Stimulated activated CD8-positive, alpha-beta memory T cell treated with anti-CD3 and anti-CD28 coated beads, Interleukin-4, amount 100 ng/mL, for 1 hour (primary cell): ENCODE data around the gene TRERF1.
"Not testable (repeated sequence)": the region's sequence is repeated elsewhere in the genome, so short reads cannot be mapped to it uniquely, and the experiment has no call there.

Experiments used
- DNase-seq, 2 donors: peaks; one replicate each; pipeline ENCODE4 v3.0.0-alpha.2; 2020; ENCODE audit warnings: low read depth in 2 of 2, low spot score in 1 of 2

The TRERF1 gene

DNA sequence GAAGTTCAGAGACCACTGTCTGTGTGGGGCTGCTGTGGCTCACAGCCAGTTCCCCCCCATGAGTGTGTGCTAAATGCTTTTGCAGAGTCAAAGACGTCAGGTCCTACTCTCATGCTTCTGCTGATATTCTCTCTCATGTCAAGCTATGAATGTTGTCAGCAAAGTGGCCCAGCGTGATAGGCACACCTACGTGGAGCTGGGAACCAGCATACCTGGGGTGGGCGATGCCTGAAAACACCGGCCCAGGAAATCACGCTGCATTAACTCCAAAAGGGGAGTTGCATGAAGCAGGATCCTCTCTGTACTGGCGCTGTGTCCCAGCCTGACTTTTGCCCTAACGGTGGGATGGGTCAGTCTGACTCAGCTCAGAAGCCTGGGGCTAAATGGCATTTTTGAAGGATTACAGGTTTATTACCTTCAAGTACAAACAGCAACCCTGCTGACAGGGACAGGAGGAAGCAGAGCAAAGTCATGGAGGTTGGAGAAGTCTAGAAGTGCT is 225.0 kb downstream of the TRERF1 start:
- no peak for DNase-seq

DNA sequence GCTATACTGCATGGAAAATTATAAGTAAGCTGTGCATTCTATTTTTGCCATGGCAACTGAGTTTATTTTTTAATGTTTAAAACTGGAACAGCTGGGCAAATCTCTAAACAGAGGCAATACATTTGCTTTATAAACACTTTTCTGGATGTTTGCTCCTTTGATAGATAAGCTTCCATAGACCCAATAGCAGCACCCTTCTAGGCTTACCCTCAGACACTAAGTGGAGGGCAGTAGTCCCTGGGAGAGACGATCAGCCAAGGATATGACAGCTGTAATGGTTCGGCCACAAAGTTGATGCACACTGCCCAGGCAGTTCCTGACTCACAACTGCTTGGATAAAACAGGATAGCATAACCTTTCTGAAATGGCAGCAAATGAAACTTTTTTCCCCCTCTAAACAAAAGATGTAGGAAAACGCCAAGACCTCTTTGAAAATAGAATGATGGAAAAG is 225.5 kb downstream of the TRERF1 start:
- DNase-seq = no peak

DNA sequence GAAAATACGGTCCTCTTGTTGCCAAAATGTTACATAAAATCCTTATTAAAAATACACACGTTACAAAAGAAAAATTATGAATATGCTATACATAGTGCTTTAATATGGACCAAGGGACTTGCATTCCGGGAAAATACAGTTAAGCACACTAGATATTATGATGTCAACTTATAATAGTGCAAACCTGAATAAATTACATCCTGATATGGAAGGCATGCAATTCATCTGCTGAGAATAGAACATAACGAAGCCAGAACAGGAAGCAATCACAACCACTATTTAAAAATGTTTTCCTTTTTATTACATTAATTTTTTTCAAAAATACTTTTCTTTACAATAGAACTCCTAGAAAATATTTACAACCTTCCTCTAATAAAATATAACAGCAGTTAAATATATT is 226.3 kb downstream of the TRERF1 start:
- no peak for DNase-seq

DNA sequence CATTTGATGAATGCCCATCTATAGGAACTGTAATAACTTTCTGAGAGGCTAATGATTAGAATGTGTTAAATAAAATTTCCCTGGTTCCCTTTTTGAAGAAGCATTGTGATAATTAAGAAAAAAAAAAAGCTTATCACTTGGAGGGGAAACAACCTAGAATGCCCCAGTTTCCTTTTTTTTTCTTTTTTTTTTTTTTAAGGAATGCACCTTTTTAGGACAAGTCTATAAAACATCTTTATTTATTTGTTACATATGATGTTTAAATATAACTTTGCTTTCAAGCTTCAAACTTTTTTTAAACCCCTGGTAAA is 226.7 kb downstream of the TRERF1 start:
- DNase-seq = no peak

DNA sequence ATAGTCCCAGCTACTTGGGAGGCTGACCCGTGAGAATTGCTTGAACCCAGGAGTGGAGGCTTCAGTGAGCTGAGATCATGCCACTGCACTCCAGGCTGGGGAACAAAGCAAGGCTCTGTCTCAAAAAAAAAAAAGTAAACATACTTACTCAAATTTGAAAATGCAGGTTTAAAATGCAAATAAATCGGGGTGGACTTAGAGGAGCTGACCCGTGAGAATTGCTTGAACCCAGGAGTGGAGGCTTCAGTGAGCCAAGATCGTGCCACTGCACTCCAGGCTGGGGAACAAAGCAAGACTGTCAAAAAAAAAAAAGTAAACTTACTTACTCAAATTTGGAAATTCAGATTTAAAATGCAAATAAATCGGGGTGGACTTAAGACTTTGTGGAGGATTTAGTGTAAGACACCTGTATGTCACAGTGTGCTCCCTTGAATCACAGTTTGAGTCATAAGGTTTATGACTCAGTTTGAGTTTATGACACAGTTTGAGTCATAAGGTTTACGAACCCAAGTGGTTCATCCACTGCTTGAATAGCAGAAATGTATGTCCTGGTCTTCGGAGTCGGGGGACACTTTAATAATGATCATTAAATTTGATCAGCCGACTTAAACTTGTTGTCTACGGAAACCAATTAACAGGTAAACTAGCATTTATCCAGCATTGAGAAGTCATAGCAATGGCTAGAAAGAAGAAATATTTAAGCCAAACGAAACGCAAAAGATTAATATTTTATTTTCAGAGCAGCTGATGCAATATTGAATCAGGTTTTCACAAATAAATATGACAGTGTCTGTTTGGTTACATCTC is 227.3 kb downstream of the TRERF1 start:
- DNase-seq = no peak

DNA sequence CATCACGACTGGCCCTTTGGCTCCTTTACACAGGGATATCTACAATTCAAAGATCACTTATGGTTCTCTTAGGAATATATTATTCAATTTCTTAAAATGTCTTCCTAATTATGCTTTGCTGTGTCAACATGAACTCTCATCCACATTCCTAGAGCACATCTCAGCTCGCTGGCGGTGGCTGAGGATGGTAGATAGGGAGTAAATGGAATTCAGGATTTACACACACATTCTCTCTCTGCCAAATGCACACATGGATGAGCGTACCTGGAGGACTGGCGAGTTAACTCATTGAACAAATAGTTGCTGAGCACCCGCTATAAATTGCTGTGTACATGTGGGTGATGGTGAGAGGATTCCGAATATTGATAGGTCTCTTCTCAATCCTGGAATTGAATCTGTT is 229.3 kb downstream of the TRERF1 start:
- no peak for DNase-seq

DNA sequence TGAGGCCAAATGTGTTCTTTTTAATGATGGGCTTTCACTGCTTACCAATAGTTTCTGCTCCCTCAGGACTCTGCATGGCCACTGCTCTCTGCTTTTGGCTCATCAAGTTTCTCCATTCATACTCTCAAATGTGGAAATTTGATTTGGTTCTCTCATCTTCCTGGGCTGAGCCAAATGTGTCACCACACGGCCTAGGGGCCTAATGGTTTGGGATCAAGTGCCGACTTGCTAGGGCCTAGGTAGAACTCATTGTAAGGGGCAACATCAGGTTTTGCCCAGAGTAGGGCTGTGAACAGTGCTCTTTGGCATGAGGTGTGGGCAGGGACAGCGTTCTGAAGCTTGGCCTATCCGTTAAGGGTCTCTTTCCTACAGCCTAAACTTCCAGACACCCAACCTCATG is 230.2 kb downstream of the TRERF1 start:
- no peak for DNase-seq

DNA sequence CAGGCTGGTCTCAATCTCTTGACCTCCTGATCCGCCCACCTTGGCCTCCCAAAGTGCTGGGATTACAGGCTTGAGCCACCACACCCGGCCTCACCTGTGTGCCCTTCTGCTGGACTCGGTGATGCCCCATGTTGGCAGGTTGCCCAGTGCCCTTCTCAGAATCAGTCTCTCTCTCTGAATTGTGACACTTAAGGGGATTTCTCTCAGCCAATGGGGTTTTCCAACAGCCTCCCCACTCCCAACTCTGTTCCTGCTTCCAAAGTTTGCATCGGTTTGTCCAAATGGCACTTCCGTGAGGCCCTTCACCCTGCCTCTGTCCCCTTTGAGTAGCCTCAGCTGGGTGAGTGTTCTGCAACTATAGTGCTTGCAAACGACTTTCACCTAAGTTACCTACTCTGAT is 230.9 kb downstream of the TRERF1 start:
- DNase-seq = no peak

DNA sequence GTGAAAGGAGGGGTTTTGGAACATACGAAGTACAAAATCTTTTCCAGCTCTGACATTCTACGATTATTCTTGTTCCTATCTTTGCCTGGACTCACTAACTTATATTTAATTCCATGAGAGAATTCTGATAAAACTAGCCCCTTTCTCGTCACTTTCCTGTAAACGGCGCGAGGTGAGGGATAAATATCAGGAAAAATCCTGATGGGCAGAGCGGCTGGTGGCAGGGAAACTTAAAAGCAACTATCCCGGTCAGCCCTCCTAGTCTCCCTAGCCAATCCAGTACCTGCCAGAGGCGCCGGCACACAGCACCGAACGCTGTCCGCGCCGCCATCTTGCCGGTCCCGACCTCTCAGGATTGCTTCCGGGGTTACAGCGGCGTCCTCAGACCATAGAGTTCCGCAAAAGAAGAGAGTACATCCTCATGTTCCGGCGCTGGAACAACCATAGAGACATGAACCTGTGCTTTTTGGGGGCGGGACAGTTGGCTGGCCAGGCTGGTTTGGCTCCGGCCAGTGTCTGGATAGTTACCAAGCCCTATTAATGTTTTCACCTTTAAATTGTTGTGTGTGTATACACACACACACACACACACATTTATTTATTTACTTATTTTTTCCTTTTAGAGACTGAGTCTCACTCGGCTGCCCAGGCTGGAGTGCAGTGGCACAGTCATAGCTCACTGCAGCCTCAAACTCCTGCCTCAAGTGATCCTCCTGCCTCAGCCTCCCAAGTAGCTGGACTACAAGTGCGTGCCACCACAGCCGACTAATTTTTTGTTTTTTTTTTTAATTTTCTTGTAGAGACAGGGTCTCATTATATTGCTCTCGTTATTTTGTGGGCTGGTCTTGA is 234.0 kb downstream of the TRERF1 start, which contains the start of gene MRPS10:
Gene MRPS10 (minus strand): TSS at position 343 of the 849 bp plus-strand sequence. CDS start 12 bp downstream, at position 331.
- DNase-seq = peak; percentile 71 to 83

DNA sequence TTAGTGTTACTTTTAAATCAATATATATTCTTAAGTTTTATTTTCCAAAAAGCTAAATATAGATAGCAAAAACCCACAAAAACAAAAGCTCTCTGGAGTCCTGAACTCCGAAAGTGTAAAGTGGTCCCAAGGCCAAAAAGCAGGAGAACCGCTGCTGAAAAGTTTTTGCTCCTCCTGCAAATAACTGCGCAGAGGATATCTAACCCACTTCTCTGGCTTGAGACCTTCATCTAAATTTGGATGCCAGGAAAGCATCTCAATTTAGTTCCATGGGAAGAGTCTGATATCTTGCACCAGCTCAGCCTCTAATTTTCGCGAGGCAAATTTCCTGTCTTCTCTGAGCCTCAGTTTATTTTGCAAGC is 234.6 kb downstream of the TRERF1 start:
- no peak for DNase-seq

DNA sequence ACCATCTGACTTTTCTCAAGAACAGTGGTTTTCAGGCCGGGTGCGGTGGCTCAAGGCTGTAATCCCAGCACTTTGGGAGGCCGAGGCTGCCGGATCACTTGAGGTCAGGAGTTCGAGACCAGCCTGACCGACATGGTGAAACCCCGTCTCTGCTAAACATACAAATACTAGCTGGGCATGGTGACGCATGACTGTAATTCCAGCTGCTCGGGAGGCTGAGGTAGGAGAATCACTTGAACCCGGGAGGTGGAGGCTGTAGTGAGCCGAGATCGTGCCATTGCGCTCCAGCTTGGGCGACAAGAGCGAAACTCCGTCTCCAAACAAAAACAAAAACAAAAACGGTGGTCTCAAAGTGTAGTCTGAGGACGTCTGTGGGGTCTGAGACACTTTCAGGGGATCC is 235.2 kb downstream of the TRERF1 start:
- not testable (repeated sequence) for DNase-seq

DNA sequence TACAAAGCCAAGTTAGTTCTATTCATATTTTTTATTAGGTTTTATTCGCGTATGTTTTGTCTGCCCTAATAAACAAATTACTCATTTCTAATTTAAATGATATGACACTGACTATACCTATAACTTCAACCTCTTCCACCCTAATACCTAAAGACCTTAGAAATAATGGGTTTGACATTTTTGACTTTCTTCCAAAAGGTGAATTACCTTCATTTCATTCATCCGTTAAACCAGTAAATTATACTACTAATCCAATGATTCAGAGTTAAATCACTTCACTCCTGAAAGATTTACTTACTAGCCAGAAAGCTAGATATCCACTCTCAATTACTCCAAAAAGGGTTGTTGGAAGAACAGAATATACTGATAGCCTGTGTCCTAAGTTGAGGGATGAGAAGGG is 239.3 kb downstream of the TRERF1 start:
- no peak for DNase-seq

DNA sequence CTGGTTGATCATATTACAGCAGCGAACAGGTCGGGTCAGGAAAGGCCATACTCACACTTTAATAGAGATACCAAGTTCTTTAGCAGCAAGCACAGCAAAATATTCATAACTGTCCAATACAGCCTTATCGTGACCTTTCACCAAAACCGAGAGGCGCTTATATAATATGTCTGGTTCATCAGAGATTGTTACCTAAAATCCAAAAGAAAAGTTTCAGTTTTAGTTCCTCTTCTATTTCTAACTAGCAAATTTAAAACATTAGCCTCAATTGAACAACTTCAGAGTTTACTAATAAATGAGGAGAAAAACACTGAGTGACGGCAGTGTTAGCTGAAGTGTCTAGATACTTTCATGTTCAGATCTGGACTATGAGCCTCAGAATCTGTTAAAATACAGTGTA is 240.0 kb downstream of the TRERF1 start:
- no peak for DNase-seq

DNA sequence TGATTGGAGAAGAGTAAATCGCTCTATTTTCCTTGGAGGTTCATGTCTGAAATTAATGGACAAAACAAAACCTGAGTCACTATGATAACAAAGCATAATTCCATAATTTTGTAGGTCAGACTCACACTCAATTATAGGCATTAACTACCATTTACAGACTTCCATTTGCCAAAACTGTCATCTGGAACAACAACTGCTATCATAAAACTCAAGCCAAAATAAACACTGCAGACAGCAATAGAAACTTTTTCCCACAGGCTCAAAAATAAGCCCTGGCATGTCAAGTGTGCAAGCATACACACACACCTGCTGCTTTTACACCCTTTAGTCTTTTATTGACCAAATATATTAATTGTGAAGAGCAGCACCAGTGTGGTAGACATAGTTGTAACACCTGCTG is 241.2 kb downstream of the TRERF1 start:
- no peak for DNase-seq

DNA sequence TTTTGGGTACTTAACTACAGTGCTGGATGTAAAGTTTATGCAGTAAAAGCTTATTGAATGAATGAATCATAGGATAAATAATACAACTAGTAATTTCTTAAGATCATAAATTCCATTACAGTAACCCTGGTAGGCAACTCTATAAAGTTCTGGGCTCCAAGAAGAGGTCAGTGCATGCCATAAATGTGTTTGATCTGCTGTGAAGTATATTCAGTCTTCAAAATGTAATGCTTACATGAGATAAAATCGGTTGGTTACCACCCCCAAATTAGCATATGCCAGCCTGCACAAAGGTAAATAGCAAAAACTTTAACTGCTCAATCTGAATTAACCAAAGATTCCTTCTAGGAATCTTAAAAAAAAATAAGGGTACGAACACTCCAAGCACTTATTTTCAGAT is 244.2 kb downstream of the TRERF1 start:
- not testable (repeated sequence) for DNase-seq

DNA sequence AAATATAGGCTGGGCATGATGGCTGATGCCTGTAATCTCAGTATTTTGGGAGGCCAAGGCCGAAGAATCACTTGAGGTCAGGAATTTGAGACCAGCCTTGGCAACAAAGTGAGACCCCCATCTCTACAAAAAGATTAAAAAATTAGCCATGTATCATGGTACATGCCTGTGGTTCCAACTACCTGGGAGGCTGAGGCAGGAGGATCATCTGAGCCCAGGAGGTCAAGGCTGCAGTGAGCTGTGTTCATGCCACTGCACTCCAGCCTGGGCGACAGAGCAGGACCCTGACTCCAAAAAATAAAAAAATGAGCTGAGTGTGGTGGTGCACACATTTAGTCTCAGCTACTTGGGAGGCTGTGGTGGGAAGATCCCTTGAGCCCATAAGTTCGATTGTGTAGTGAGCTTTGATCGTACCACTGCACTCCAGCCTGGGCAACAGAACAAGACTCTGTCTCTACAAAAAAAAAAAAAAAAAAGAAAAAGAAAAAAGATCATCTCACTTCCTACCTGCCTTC is 246.9 kb downstream of the TRERF1 start:
- no peak for DNase-seq

DNA sequence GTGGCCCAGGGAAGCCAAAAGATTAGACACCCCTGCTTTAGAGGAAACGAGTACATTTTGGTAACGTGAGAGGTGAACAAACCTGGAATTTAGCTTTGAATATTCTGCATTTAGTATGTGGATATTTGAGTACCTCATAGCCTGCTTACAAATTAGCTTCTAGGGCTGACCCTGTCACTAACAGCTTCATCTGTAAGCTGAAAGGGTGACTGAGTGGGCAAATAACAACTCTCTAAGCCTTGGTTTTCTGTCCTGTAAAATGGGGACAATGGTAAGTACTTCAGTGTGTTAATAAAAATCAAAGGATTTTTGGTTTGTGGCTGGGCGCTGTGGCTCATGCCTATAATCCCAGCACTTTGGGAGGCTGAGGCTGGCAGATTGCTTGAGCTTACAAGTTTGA is 248.5 kb downstream of the TRERF1 start:
- DNase-seq = no peak

DNA sequence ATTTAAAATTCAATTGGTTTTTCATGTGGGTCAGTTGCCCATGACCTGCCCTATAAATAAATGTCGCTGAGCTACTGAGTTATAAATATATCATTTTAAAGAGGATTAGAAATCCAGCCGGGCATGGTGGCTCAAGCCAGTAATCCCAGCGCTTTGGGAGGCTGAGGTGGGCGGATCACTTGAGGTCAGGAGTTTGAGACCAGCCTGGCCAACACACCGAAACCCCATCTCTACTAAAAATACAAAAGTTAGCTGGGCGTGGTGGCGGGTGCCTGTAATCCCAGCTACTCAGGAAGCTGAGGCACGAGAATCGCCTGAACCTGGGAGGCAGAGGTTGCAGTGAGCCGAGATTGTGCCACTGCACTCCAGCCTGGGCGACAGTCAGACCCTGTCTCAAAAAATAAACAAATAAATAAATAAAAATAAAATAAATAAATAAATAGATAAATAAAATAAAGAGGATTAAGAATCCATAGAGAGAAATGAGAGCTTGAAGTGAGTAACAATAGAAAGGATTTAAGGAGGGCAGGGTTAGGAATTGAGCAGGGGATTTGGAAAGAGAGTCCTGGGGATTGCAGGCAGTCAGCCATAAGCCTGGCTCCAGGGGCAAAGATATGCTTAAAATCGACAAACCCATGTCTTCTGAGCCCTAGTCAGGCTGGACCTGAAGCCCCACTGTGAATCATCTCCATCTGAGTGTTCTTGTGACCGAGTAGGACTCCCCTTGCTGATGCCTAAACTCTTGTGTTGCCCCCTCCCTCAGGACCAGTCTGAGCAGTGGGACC is 249.4 kb downstream of the TRERF1 start:
- not testable (repeated sequence) for DNase-seq

DNA sequence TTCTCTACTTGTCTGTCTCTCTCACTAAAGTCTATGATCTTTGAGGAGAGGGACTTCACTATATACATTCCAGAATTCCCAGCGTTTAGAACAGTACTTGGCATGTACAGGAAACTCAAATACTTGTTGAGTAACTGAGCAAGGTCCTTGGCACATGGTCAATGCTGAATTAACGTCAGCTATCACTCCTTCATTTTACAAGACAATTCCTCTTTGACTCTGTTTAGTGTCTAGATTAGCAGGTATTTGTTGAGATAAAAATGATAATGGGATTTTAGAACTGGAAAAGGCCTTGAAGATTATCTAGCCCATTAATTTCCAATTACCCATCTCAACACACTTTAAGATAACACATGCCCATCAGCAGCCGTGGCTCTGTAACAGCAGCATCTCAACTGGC is 250.3 kb downstream of the TRERF1 start:
- no peak for DNase-seq

DNA sequence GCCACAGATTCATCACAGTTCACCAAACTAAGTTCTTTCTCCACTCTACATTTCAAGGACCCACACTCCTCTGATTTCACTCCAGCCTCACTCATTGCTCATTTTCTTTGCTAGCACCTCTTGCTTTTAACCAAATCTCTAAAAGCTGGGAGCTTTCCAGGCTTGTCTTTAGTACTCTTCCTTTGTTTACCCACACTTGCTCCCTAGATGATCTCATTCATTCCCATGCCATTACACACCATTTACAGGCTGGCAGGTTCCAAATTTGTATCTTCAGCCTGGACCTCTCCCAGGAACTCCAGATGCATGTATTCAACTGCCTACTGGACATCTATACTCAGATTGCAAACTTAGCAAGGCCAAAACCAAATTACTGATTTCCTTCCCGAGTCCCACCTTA is 251.7 kb downstream of the TRERF1 start:
- no peak for DNase-seq
